ENCODE results near the gene KAZN.

KAZN gene

DNA sequence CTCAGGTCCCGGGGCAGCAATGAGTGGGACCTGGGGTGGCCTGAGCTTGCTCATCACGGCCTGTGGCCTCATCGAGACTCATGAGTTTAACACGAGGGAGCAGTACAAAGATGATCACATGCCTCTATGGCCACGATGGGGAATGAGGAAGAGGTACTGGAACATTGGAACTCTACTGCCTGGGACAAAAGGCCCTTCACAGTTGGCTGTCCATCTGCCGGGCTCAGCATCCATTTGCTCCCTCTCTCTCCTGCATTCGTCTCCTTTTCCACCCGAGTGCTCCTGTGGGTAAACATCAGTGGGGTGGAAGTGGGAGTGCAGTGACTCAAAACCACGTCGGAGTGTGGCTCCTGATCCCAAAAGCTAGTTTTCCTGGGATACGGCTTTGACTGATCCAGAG lies 124.9 kb downstream of the KAZN start:
- DNase-seq, result no peak

DNA sequence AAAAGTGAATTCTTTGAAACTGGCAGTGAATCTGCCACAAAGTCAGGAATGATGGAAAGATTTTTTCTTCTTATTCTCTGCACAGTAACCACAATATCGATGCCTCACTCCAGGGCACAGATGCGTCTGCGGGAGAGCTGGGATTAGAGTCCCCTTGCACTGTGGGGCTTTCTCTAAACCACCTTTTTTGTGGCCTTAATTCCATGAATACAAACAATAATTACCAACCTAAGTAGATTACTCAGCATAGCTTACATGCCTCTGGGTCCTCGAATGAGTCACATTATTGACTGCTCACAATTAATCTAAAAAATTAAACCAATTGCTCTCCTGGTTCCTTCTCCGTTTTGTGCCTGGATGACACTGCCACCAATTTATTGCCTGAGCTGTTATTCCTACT lies 125.8 kb downstream of the KAZN start:
- DNase-seq, result no peak

DNA sequence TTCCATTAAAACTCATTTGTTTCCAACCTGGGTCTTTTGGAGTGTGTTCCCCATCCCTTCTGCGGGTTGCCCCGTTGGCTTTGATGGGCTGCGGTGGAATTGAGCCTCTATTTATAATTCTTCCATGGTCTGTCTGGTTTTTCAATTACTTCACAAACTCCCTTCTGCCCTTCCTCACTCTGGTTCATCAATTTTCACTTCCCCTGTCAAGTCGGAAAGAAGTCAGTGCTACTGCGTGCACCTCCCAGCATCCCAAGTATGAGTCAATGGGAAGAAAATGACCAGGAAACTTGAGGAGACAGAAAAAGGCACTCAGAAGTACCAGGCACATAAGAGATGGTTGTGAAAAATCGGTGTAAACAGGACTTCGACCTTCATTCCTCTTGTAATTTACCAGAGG lies 126.2 kb downstream of the KAZN start:
- DNase-seq, result no peak

DNA sequence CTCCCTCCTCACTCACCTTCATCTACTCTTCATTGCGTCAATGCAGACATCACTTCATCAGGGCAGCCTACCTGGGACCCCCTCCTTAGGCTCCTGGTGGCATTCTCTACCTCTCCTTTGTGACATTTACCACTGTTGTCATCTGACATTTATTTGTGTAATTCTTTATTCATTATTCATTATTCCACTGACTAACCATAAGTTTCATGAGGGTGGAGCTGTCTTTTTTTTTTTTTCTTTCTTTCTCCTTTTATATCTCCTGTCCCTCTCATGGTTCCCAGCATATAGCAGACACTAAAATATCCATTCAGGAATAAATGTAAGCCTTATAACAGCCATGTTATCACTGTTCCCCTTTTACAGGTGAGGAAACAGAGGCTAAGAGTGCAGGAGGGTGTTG lies 126.8 kb downstream of the KAZN start:
- no peak for DNase-seq

DNA sequence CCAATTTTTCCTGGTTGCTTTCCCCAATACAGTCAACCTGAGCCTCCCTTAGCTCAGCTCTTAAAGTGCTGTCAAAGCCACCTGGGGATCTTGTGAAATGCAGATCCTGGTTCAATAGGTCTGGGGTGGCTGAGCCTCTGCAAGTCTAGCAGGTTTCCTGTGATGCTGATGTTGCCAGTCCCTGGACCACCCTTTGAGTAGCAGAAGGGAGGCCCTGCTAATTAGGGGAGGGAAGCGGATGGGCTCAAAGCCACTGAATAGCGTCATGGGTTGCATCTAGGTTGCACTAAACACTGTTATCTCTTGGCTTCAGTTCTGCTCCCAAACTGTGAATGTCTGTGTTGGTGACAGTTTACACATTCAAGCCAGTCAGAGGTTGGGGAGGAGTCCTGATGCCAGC lies 127.2 kb downstream of the KAZN start:
- DNase-seq, result no peak

DNA sequence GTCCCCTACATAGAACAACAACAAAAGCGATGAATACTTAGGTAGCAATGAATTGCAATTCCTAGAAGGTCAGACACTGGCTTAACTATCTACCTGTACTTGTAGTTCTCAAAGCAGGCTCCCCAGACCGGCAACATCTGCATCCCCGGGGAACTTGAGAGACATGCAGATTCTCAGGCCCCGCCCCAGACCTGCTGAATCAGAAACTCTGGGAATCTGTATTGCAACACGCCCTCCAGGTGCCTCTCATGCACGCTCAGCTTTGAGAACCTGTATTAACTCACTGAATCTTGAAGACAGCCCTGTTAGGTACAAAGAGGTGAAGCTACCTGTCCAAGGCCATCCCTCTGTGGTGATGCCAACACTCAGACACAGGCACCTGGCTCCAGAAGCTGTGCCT lies 128.1 kb downstream of the KAZN start:
- no peak for DNase-seq

DNA sequence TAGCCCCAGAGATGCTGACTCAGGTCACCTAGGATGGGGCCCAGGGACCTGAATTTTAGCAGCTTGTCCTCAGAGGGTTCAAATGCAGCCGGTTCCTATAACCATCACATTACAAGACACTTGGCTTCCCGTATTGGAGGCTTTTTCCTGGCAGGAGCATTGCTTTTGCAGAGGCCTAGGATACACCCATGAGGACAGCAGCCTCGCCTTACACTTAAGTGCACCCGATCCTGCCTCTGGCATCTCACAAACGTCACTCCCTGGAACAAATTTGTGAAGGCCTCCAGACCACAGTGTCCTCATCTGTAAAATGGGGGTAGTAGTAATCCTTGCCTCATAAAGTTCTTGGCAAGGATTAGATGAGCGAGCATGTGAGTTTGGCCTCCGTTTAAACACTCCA lies 130.0 kb downstream of the KAZN start:
- DNase-seq, result no peak

DNA sequence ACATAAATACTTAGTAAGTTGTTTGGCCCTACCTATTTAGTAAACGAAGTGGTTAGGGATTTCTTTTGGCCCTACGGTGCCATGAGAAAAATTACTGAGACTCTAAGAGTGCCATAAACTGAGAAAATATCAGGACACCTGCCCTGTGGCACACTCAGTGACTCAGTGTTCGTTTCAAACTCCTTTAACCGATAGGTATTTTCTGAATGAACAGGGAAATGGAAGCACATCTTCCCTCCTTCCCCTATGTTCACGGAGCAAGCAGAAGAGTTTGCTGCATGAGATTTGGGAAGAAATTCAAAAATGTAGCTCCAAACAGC lies 134.2 kb downstream of the KAZN start:
- DNase-seq, result no peak

DNA sequence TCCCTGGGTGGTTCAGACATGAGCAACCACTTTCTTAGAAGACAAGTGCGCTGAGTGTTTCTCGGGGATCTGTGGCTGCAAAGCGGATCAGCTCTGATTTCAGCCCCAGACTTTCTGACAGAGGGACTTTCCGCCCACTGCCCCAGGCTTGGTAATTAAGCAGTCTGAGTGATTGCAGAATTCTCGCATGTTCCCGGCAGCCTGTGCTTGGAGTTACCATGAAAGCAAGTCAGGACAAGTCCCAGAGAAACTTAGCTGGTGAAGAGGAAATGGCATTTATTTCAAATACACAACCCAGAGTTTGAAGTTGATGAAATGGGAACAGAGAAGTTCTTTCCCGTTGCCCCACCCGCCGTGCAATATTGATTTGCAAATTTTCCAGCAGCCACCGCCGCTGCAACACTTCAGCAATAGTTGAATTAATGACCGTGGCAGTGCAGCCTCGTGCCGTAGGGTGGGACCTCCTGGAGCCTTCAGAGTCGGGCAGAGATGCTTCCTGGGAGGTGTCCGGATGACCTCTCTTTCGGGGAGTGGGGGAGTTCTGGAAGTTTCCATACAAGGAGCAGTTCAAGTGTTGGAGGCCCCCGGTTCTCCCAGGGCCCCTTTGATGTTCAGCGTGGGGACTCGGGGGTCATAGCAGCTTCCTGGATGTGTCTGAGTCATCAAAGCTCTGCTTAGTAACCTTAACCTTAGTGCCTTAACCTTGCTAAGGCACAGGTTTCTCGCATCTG lies 134.7 kb downstream of the KAZN start:
- no peak for DNase-seq

DNA sequence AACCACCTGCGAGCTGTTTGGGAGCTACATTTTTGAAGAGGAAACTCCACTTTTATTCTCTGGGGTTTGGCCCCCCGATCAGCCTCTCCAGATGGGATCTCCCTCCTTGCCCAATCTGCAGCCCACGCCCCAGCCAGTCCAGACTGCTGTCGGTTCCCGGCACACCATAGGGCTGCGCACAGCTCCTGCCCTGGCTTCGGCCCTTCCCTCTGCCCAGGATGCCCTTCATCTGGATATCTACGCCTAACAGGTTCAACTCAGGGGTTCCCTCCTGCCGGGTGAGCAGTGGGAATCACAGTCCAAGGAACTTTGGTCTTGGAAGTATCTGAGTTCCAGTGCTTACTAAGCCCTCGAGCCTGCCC lies 135.3 kb downstream of the KAZN start:
- DNase-seq, result no peak

DNA sequence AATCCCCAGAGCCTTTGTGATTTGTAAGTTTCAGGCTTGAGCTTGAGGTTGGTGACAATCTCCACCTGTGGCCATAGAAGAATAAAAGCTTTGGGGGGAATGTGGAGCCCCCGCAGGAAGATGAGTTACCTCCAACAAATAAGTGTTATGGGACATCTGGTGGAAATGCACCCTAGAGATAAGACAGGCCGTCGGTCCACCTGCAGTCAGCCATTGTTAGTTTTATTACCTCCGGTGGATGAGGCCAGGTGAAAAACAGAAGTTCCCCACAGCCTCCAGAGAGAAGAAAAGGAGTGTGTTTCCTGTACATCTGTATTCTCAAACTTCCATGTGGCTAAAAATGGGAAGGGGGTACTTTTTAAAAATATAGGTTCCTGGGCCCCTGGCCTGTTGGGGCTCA lies 137.4 kb downstream of the KAZN start:
- DNase-seq, result peak; percentile 11

DNA sequence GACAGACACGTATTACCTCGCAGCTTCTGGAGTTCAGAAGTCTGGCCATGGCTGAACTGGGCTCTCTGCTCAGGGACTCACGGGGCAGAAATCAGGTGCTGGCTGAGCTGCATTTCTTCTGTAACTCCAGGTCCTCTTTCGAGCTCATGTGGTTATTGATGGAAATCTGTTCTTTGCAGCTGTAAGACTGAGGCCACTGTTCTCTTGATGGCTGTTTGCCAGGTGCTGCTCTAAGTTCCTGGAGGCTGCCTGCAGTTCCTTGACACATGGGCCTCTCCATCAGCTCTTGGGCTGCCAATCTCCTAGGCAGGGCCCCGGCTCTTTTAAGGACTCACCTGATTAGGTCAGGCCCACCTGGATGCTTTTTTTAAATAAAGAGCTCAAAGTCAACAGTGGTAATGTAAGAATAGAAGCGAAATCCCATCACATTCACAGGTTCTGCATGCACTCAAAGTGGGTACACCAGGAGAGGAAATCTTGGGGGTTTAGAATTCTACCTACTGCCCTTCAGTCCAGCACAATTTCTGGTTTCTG lies 139.1 kb downstream of the KAZN start:
- no peak for DNase-seq

DNA sequence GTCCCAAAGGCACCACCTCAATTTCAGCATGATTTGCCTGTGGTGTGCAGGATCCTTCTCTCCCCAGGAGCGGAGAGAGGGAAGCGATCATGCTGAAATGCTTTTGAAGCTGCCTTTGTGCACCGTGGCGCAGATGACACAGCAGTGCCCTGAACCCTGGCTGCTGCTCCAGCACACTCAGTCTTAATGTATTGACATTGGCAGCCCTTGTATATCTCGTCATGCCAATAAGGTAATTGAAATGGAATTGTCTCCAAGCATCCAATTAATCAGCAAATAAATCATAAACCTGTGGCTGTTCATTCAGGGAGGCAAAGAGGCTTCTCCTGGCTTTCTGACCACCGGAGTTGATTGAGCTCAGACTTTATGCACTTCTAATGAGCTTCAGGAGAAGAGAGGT lies 139.8 kb downstream of the KAZN start:
- peak; percentile 96 for DNase-seq

DNA sequence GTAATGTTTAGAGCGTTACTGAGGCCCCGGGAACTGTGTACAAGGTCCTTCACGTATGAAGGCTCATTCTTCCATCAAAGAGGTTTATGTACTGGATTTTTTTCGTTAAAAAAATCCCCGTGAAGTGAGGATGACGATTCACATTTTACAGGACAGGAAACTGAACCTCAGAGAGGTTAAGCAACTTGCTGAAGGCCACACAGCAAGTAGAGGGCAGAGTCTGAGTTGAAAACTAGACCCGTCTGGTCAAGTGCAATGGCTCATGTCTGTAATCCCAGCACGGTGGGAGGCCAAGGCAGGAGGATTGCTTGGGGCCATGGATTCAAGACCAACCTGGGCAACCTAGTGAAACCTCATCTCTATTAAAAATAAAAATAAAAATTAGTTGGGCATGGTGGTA lies 140.2 kb downstream of the KAZN start:
- DNase-seq, result no peak

DNA sequence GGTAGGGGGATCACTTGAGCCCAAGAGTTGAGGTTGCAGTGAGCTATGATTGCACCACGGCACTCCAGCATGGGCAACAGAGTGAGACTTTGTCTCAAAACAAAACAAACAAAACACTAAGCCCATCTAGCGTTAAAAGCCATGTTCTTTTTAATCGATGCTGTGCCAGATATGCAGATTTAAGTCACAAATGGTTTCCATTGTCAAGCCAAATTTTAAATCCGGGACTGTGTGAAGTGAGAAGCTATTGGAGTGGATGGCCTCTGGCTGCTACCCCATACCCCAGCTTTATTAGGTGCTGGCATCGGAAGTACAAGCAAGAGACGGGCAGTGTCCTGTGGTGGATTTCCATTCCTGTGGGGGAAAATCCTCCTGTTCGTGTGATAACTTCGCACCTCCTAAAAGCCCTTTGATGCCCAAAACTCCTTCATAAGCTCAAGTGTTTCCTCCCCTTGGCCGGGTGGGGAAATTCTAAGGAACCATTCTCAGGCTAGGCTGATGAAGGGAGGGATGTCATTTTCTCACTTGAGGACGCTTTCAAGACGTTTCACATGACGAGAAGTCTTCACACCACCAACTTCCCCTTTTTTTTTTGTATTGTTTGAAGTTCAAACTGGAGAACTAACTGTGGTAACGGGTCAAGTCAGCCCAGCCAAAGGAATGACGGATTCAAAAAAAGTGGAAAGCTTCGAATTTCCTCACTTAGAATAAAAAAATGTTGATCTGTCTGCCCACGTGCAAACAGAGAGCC lies 140.8 kb downstream of the KAZN start:
- DNase-seq, result no peak

DNA sequence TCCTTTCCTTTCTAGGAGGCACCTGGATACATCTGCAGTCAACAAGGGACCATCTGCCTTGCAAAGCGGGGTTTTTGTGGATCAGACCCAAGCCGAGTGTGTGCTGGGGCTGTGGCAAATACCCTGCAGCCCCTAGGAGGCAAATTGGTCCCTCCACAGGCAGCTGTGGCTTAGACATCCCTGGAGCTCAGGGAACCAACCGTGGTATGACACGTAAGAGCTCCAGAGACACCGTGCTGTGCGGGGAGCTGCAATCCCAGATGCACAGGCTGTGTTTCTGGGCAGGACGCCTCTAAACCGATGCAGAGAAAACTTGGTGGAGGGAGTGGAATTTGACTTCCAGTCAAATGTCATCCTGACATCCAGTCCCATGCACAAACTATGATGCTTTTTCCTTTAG lies 141.5 kb downstream of the KAZN start:
- DNase-seq, result peak; percentile 28

DNA sequence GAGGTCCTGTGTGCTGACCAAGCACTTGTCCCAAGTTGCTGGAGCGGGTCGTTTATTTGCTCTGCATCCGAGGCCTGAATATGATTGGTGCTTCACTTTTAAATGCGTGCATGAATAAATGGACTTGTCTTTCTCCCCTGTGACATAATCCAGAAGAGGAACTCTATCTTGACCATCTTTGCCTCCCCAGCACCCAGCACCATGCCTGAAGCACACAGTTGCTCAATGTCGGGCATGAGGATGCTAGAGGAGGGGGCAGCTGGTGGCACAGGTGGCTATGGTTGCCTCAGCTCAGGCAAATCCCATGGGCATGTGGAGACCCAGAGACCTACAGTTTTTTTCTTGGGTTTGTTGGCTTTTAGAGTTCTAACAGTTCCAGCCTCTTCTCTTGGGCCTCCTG lies 142.6 kb downstream of the KAZN start:
- DNase-seq, result no peak

DNA sequence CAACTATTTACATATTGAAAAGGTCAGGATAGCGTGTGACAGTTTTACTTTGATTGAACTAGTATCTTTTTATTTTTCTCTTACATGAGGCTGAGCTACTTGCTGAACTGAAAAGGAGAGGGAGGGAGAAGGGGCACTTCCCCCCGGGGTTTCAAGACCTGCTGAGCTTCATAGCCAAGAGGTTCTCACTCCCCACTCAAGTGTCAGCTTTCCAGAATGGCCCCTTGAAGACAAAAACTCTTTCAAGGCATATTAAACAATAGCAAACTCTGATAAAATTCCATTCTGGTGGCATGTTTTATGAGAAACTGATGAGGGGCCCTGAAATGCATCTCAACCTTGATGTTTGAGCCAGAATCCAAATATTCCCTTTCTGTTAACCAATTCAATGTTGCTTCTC lies 143.0 kb downstream of the KAZN start:
- DNase-seq, result no peak

DNA sequence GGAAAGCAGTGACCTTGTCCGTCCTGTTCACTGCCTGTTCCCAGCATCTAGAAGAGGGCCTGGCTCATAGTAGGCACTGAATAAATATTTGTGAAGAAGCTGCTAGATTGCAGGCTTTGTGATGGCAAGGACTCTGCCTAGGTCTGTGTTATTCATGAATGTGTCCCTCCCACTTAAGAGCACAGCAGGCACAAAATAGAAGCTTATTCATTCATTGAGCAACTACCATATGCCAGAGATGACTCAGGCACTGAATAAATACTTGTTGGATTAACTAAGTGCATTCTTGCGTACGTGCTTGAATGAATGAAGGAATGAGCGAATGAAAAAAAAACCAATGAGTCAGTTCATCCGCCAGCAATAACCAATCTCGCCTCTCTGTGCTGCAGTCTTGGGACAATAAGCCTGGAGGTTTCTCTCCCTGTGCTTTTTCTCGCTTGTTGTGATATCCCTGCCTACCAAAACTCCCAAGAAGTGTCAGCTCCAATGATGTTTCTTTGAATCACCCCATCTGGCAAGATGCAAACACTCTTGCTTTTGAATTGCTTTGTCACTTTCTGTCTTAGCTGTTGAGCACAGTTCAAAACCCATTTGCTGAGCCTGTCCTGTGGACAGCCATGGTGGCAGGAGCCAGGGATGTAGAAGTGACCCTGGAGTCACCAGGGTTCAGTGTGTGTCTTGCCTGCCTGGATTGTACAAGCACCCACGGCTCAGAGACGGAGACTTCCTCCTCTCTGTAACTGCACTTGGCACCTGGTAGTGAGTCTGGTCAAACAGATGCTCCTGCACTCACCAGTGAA lies 143.9 kb downstream of the KAZN start:
- DNase-seq, result no peak

DNA sequence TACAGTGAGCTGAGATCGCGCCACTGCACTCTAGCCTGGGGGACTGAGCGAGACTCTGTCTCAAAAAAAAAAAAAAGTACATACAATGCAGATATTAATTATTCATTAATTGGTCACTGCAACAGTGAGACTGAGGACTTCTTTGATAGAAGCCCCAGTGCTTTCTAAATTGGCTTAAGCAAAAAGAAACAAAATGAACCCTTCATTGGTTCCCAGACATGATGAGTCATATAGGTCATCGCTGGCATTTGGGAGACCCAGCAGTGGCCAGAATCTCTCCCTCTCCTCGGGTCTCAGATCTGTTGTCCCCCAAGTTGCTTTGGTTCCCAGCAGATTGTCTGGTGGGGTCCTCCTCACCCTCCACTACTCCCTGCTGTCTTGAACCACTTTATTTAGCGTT lies 144.9 kb downstream of the KAZN start:
- no peak for DNase-seq

DNA sequence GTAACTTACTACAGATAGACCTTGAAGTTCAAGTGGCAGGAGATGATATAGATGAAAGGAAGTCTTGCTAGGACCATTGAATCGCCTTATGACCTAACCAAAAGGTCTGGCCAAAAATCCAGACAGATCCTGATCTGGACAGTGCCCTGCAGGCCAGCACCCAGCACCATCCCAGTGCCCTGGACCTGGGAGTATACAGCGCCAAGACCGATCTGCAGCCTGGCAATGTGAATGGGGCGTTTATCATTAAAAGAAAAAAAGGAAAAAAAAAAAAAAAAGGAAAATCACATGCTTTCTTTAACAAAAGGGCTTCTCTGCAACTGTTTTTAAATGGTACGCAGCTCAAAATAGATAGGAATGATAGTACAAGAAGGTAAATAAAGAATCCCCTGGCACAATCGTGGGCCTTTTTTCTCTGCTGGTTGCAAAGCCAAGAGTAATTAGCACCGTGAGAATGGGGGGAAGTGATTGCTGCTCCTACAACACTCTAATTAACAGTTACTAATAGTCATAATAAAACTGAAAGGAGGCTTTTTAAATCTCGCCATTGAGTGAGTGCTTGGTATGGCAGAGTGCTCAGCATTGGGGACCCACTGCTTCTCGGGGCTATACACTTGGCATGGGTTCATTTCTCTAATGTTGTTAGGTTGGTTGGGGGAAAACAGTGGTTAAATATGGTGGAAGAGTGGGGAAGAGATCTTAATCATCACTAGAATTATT lies 146.7 kb downstream of the KAZN start:
- DNase-seq, result no peak

DNA sequence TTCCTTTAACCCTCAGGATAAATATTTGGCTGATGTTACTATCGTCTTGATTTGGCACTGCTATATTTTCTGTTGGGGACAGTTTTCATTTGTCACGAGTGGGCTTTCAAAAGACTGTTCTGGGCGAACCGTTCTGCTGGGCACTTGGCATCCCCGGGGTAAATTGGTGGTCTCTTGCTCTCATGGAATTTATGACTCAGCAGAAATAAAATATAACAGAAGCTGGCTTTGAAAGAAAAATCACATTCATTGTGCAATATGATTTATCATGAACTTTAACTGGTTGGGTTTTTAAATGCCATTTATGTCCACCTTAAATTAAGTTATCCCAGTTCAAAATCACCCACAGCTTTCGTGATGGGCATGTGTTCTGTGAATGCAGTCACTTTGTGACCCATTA lies 147.3 kb downstream of the KAZN start:
- DNase-seq, result no peak

DNA sequence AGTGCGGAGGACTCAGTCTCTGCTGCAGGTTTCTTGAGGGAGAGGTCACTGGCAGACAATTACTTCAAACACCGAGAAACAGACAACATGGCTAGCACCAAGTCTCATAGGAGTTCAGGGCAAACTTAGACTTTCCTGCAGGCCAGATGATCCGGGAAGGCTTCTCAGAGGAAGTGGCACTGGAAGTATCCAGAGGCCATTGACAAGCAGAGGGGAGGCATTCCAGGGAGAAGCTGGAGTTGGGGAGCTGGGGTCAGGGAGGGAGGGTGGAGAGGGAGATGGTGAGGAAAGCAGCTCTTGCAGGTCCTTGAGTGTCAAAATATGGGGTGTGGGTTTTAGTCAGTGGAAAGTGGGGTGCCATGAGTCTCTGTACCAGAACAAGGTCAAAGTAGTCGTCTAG lies 147.9 kb downstream of the KAZN start:
- no peak for DNase-seq

Measured in NCI-H1092 (cell line).